ENCODE measurements around the gene EPOP. TPM values are rescaled to one million over a fixed set of nuclear protein-coding genes. Genes with fewer than 3 reads are reported as not detected.

The EPOP gene
- total RNA-seq, 1 experiment from 2014 or later, result 12.3 TPM

DNA sequence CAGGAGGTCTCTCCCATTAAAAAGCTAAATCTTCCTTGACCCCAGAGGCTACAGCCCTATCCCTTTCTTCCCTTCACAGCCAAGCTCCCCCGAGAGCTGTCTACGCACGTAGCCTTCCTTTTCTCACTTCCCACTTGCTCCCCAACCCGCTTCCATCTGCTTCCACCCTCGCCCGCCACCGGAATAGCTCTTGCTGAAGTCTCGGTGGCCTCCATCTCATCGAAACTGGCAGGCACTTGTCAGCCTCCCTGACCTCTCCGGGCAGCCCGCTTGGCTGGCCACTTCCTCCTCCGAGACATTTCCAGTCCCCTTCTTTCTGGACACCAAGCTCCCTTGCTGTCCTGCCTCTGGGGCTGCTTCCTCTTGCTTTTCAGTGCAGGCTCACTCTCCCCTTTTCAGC is 10.7 kb upstream of the EPOP start:
- H3K27ac Mint-ChIP-seq, result no peak overlapping the region
- no peaks in the 10 kb centered on the region for H3K36me3 Mint-ChIP-seq
- DNase-seq (ENCODE audit: low spot score), result no peak
- CTCF ChIA-PET, result interaction anchor here (1.3 to 1.6 kb wide), 3 partner anchors 18 to 128 kb away, joined by 3 to 6 read pairs (median 4); no protein-coding TSS in a partner anchor
- POLR2A ChIA-PET, result no interaction called here
- peaks cover 15% of the 10 kb centered on the region for H3K27me3 Mint-ChIP-seq (ENCODE audit: low read depth)
- no peaks in the 10 kb centered on the region for H3K9me3 Mint-ChIP-seq
- TF ChIP-seq FOXP1 (CRISPR knock-in tag; IDR thresholded peaks at IDR 0.05; ENCODE audit: borderline replicate concordance), result no peak
- TF ChIP-seq, protein P1, sequence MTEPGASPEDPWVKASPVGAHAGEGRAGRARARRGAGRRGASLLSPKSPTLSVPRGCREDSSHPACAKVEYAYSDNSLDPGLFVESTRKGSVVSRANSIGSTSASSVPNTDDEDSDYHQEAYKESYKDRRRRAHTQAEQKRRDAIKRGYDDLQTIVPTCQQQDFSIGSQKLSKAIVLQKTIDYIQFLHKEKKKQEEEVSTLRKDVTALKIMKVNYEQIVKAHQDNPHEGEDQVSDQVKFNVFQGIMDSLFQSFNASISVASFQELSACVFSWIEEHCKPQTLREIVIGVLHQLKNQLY (CRISPR knock-in tag; IDR thresholded peaks at IDR 0.05), result no peak
- TF ChIP-seq ZNF232 (CRISPR knock-in tag; IDR thresholded peaks at IDR 0.05), result no peak
- no peak for TF ChIP-seq ZNF138 (CRISPR knock-in tag; conservative IDR thresholded peaks at IDR 0.05)
- TF ChIP-seq PRRX2 (CRISPR knock-in tag; IDR thresholded peaks at IDR 0.05), result no peak
- no peak overlapping the region for H3K4me3 Mint-ChIP-seq
- H3K4me1 Mint-ChIP-seq, result peaks cover 6% of the 10 kb centered on the region
- no peak for ATAC-seq

DNA sequence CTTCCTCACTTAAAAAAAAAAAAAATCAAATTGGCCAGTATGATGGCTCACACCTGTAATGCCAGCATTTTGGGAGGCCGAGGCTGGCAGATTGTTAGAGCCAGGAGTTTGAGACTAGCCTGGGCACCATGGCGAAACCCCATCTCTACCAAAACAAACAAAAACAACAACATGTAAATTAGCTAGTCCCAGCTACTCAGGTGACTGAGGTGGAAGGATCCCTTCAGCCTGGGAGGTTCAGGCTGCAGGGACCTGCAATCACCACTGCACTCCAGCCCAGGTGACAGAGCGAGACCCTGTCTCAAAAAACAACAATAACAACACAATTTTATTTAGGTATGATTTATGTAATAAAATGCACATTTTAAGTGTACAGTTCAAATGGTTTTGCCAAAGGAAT is 6.3 kb upstream of the EPOP start:
- ChIA-PET CTCF (interaction anchor here (0.7 to 1.4 kb wide), 6 partner anchors 10 to 54 kb away, joined by 3 to 13 read pairs (median 4); no protein-coding TSS in a partner anchor), POLR2A (no interaction called here)
- H3K4me1 Mint-ChIP-seq, result peaks cover 12% of the 10 kb centered on the region
- peak overlapping the region; percentile 81; the same call in 1 of the 2 replicates for H3K27ac Mint-ChIP-seq
- H3K9me3 Mint-ChIP-seq, result no peaks in the 10 kb centered on the region
- no peaks in the 10 kb centered on the region for H3K36me3 Mint-ChIP-seq
- H3K4me3 Mint-ChIP-seq, result no peak overlapping the region
- ATAC-seq (peak; percentile 30), DNase-seq (ENCODE audit: low spot score) (no peak)
- no peak for TF ChIP-seq GTF2I (CRISPR knock-in tag; conservative IDR thresholded peaks at IDR 0.05)
- TF ChIP-seq, protein P2, sequence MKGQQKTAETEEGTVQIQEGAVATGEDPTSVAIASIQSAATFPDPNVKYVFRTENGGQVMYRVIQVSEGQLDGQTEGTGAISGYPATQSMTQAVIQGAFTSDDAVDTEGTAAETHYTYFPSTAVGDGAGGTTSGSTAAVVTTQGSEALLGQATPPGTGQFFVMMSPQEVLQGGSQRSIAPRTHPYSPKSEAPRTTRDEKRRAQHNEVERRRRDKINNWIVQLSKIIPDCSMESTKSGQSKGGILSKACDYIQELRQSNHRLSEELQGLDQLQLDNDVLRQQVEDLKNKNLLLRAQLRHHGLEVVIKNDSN (CRISPR knock-in tag; IDR thresholded peaks at IDR 0.05), result no peak
- TF ChIP-seq, protein P3, sequence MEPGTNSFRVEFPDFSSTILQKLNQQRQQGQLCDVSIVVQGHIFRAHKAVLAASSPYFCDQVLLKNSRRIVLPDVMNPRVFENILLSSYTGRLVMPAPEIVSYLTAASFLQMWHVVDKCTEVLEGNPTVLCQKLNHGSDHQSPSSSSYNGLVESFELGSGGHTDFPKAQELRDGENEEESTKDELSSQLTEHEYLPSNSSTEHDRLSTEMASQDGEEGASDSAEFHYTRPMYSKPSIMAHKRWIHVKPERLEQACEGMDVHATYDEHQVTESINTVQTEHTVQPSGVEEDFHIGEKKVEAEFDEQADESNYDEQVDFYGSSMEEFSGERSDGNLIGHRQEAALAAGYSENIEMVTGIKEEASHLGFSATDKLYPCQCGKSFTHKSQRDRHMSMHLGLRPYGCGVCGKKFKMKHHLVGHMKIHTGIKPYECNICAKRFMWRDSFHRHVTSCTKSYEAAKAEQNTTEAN (CRISPR knock-in tag; IDR thresholded peaks at IDR 0.05), result no peak
- no peak for TF ChIP-seq ZNF121 (CRISPR knock-in tag; IDR thresholded peaks at IDR 0.05)
- TF ChIP-seq, protein P1 (CRISPR knock-in tag; IDR thresholded peaks at IDR 0.05), result no peak
- TF ChIP-seq TCF7 (CRISPR knock-in tag; IDR thresholded peaks at IDR 0.05; ENCODE audit: low read depth), result no peak
- no peak for TF ChIP-seq SMAD3 (CRISPR knock-in tag; IDR thresholded peaks at IDR 0.05; ENCODE audit: borderline replicate concordance)
- no peak for TF ChIP-seq ZNF232 (CRISPR knock-in tag; IDR thresholded peaks at IDR 0.05)
- TF ChIP-seq ZNF138 (CRISPR knock-in tag; conservative IDR thresholded peaks at IDR 0.05), result no peak
- TF ChIP-seq, protein P4, sequence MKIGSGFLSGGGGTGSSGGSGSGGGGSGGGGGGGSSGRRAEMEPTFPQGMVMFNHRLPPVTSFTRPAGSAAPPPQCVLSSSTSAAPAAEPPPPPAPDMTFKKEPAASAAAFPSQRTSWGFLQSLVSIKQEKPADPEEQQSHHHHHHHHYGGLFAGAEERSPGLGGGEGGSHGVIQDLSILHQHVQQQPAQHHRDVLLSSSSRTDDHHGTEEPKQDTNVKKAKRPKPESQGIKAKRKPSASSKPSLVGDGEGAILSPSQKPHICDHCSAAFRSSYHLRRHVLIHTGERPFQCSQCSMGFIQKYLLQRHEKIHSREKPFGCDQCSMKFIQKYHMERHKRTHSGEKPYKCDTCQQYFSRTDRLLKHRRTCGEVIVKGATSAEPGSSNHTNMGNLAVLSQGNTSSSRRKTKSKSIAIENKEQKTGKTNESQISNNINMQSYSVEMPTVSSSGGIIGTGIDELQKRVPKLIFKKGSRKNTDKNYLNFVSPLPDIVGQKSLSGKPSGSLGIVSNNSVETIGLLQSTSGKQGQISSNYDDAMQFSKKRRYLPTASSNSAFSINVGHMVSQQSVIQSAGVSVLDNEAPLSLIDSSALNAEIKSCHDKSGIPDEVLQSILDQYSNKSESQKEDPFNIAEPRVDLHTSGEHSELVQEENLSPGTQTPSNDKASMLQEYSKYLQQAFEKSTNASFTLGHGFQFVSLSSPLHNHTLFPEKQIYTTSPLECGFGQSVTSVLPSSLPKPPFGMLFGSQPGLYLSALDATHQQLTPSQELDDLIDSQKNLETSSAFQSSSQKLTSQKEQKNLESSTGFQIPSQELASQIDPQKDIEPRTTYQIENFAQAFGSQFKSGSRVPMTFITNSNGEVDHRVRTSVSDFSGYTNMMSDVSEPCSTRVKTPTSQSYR (CRISPR knock-in tag; IDR thresholded peaks at IDR 0.05), result no peak
- peaks cover 33% of the 10 kb centered on the region for H3K27me3 Mint-ChIP-seq (ENCODE audit: low read depth)

DNA sequence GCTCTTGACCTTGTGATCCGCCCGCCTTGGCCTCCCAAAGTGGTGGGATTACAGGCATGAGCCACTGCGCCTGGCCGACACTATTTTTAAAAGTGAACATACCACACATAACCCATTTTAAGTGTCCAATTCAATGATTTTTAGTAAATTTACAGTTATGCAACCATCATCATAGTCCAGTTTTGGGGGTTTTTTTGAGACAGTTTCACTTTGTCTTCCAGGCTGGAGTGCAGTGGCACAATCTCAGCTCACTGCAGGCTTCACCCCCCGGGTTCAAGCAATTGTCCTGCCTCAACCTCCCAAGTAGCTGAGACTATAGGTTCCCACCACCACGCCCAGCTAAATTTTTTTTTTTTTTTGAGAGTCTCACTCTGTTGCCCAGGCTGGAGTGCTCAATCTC is 3.1 kb upstream of the EPOP start:
- Mint-ChIP-seq H3K4me3 (no peak overlapping the region), H3K36me3 (no peaks in the 10 kb centered on the region), H3K4me1 (peaks cover 21% of the 10 kb centered on the region), H3K9me3 (no peaks in the 10 kb centered on the region), H3K27ac (no peak overlapping the region), H3K27me3 (ENCODE audit: low read depth) (peaks cover 48% of the 10 kb centered on the region)
- CTCF ChIA-PET, result interaction anchor here (0.7 to 3.3 kb wide), 14 partner anchors 10 to 119 kb away, joined by 3 to 60 read pairs (median 4); partner anchors contain the start of genes CISD3 and MLLT6
- POLR2A ChIA-PET, result no interaction called here
- ATAC-seq (no peak), DNase-seq (ENCODE audit: low spot score) (no peak)
- TF ChIP-seq, protein P5, sequence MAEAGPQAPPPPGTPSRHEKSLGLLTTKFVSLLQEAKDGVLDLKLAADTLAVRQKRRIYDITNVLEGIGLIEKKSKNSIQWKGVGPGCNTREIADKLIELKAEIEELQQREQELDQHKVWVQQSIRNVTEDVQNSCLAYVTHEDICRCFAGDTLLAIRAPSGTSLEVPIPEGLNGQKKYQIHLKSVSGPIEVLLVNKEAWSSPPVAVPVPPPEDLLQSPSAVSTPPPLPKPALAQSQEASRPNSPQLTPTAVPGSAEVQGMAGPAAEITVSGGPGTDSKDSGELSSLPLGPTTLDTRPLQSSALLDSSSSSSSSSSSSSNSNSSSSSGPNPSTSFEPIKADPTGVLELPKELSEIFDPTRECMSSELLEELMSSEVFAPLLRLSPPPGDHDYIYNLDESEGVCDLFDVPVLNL (CRISPR knock-in tag; IDR thresholded peaks at IDR 0.05; ENCODE audit: borderline replicate concordance, low read depth), result no peak
- no peak for TF ChIP-seq GRHL2 (CRISPR knock-in tag; IDR thresholded peaks at IDR 0.05; ENCODE audit: insufficient replicate concordance, severe bottlenecking)
- TF ChIP-seq ZNF263 (CRISPR knock-in tag; IDR thresholded peaks at IDR 0.05; ENCODE audit: low read depth), result no peak
- no peak for TF ChIP-seq SP1 (CRISPR knock-in tag; conservative IDR thresholded peaks at IDR 0.05)
- no peak for TF ChIP-seq IRF2 (CRISPR knock-in tag; IDR thresholded peaks at IDR 0.05; ENCODE audit: borderline replicate concordance, low read depth)
- TF ChIP-seq, protein P6, sequence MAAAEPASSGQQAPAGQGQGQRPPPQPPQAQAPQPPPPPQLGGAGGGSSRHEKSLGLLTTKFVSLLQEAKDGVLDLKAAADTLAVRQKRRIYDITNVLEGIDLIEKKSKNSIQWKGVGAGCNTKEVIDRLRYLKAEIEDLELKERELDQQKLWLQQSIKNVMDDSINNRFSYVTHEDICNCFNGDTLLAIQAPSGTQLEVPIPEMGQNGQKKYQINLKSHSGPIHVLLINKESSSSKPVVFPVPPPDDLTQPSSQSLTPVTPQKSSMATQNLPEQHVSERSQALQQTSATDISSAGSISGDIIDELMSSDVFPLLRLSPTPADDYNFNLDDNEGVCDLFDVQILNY (CRISPR knock-in tag; IDR thresholded peaks at IDR 0.05), result no peak
- TF ChIP-seq, protein P7, sequence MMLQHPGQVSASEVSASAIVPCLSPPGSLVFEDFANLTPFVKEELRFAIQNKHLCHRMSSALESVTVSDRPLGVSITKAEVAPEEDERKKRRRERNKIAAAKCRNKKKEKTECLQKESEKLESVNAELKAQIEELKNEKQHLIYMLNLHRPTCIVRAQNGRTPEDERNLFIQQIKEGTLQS (CRISPR knock-in tag; conservative IDR thresholded peaks at IDR 0.05), result no peak
- no peak for TF ChIP-seq ZNF121 (CRISPR knock-in tag; IDR thresholded peaks at IDR 0.05)
